HL-60 (cell line): ENCODE results near the gene KIF26B.

Experiments
- GABPA ChIP-seq: IDR thresholded peaks from 2 replicates; pipeline ENCODE4 v1.6.1; 2012; ENCODE audit warnings: low read depth
- POLR2AphosphoS5 ChIP-seq: IDR thresholded peaks from 2 replicates; pipeline ENCODE4 v1.6.1; 2012; ENCODE audit warnings: low read depth
- TF ChIP-seq, protein P1 (sequence below): IDR thresholded peaks from one replicate; pipeline ENCODE4 v1.5.1; 2011; ENCODE audit warnings: low read length, control low read depth, inconsistent platforms; ENCODE audit not compliant: insufficient read depth

GRCh38 chr1:245580651-245581050 is 425.9 kb downstream of the KIF26B start:
- TF ChIP-seq, protein P1, sequence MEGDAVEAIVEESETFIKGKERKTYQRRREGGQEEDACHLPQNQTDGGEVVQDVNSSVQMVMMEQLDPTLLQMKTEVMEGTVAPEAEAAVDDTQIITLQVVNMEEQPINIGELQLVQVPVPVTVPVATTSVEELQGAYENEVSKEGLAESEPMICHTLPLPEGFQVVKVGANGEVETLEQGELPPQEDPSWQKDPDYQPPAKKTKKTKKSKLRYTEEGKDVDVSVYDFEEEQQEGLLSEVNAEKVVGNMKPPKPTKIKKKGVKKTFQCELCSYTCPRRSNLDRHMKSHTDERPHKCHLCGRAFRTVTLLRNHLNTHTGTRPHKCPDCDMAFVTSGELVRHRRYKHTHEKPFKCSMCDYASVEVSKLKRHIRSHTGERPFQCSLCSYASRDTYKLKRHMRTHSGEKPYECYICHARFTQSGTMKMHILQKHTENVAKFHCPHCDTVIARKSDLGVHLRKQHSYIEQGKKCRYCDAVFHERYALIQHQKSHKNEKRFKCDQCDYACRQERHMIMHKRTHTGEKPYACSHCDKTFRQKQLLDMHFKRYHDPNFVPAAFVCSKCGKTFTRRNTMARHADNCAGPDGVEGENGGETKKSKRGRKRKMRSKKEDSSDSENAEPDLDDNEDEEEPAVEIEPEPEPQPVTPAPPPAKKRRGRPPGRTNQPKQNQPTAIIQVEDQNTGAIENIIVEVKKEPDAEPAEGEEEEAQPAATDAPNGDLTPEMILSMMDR: no peak
- TF ChIP-seq POLR2AphosphoS5 (no peak), GABPA (no peak)
